GM21786 (cell line): ENCODE results near the gene ABTB2.

Experiments
- ATAC-seq: cut with Tn5 transposase; IDR thresholded peaks from one replicate; pipeline ENCODE4 v1.9.1; 2021; ENCODE audit not compliant: unreplicated experiment

The ABTB2 gene

GRCh38 chr11:34296412-34296811, 61.4 kb downstream of the ABTB2 start:
- no peak for ATAC-seq

- ATAC-seq = no peak
Observed at GRCh38 chr11:34292546-34292945, 65.3 kb downstream of the ABTB2 start.

GRCh38 chr11:34292111-34292510, 65.7 kb downstream of the ABTB2 start:
- no peak for ATAC-seq

- ATAC-seq = no peak
Observed at GRCh38 chr11:34290926-34291325, 66.9 kb downstream of the ABTB2 start.

- ATAC-seq = no peak
Observed at GRCh38 chr11:34288492-34288891, 69.3 kb downstream of the ABTB2 start.

GRCh38 chr11:34284811-34285481, 72.9 kb downstream of the ABTB2 start:
- ATAC-seq = no peak

GRCh38 chr11:34284156-34284555, 73.7 kb downstream of the ABTB2 start:
- no peak for ATAC-seq

GRCh38 chr11:34280945-34281872, 76.6 kb downstream of the ABTB2 start:
- ATAC-seq = no peak

- ATAC-seq = peak; percentile 88
Observed at GRCh38 chr11:34278693-34279297, 79.0 kb downstream of the ABTB2 start.

- ATAC-seq = no peak
Observed at GRCh38 chr11:34278175-34278574, 79.6 kb downstream of the ABTB2 start.

GRCh38 chr11:34277171-34277570, 80.6 kb downstream of the ABTB2 start:
- ATAC-seq = no peak

- ATAC-seq = no peak
Observed at GRCh38 chr11:34276352-34276864, 81.4 kb downstream of the ABTB2 start.

GRCh38 chr11:34275486-34275885, 82.3 kb downstream of the ABTB2 start:
- no peak for ATAC-seq

GRCh38 chr11:34274712-34275398, 83.0 kb downstream of the ABTB2 start:
- ATAC-seq = no peak

- no peak for ATAC-seq
Observed at GRCh38 chr11:34273099-34273498, 84.7 kb downstream of the ABTB2 start.

- ATAC-seq = no peak
Observed at GRCh38 chr11:34271727-34272126, 86.1 kb downstream of the ABTB2 start.

- no peak for ATAC-seq
Observed at GRCh38 chr11:34270711-34271110, 87.1 kb downstream of the ABTB2 start.

- no peak for ATAC-seq
Observed at GRCh38 chr11:34269694-34270245, 88.0 kb downstream of the ABTB2 start.

GRCh38 chr11:34268906-34269430, 88.8 kb downstream of the ABTB2 start:
- ATAC-seq = no peak

- ATAC-seq = no peak
Observed at GRCh38 chr11:34267417-34267816, 90.4 kb downstream of the ABTB2 start.
